Measurements from ENCODE around the gene SYT17. TPM values are rescaled to one million over a fixed set of nuclear protein-coding genes. Genes with fewer than 3 reads are reported as not detected.

Gene SYT17
- total RNA-seq, 1 donor from 2014 or later = 13.3 TPM

- Histone ChIP-seq H3K4me1 (no peaks in the 10 kb centered on the region), H3K36me3 (no peaks in the 10 kb centered on the region), H3K27ac (no peak overlapping the region), H3K4me3 (no peak overlapping the region), H3K27me3 (no peaks in the 10 kb centered on the region), H3K9me3 (no peaks in the 10 kb centered on the region)
- no peak for TF ChIP-seq POLR2AphosphoS5 (IDR thresholded peaks at IDR 0.05; ENCODE audit: insufficient read depth in 1 of 2, low read depth in 1 of 2)
- no peak for TF ChIP-seq POLR2A (IDR thresholded peaks at IDR 0.05)
- no peak for TF ChIP-seq CTCF (IDR thresholded peaks at IDR 0.05)
- intact Hi-C loops (cut with DNase I) = no loop called here
- no peak for DNase-seq (ENCODE audit: extremely low spot score in 2 of 2)
These were observed 42.9 kb downstream of the SYT17 start for GRCh38 chr16:19210968-19211367.

DNA sequence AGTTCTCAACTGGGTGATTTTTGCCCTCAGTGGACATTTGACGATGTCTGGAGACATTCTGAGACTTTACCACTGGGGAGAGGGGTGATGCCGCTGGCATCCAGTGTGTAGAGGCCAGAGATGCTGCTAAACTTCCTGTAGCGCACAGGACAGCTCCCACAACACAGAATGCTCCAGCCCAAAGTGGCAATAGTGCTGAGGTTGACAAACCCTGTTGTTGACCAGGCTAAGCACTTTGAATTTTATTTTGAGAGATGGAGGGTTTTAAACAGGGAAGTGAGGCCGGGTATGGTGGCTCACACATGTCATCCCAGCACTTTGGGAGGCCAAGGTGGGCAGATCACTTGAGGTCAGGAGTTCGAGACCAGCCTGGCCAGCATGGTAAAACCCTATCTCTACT, 44.0 kb downstream of the SYT17 start:
- H3K4me3 ChIP-seq = no peak overlapping the region
- H3K9me3 ChIP-seq = no peaks in the 10 kb centered on the region
- TF ChIP-seq CTCF (IDR thresholded peaks at IDR 0.05) (no peak), POLR2A (IDR thresholded peaks at IDR 0.05) (no peak), POLR2AphosphoS5 (IDR thresholded peaks at IDR 0.05; ENCODE audit: insufficient read depth in 1 of 2, low read depth in 1 of 2) (no peak)
- H3K36me3 ChIP-seq = no peaks in the 10 kb centered on the region
- no peaks in the 10 kb centered on the region for H3K4me1 ChIP-seq
- H3K27me3 ChIP-seq = no peaks in the 10 kb centered on the region
- H3K27ac ChIP-seq = no peak overlapping the region
- intact Hi-C loops (cut with DNase I) = no loop called here
- no peak for DNase-seq (ENCODE audit: extremely low spot score in 2 of 2)

DNA sequence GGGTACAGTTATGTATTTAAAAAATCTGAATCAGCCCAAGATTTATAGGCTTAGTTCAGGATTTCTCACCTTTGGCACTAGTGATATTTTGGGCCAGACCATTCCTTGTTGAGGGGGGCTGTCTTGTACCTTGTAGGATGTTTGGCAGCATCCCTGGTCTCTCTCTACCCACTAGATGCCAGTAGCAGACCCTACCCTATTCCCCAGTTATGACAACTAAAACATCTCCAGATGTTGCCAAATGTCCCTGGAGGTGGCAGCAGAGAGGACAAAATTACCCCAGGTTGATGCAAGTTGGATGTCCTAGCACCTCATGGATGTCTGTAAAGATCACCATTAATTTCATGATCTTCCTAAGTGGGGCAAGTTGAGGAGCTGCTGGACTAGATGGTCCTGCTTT, 45.8 kb downstream of the SYT17 start:
- no peaks in the 10 kb centered on the region for H3K4me1 ChIP-seq
- intact Hi-C loops (cut with DNase I) = no loop called here
- H3K4me3 ChIP-seq = no peak overlapping the region
- no peaks in the 10 kb centered on the region for H3K9me3 ChIP-seq
- H3K27ac ChIP-seq = no peak overlapping the region
- no peaks in the 10 kb centered on the region for H3K36me3 ChIP-seq
- no peaks in the 10 kb centered on the region for H3K27me3 ChIP-seq
- TF ChIP-seq CTCF (IDR thresholded peaks at IDR 0.05) (no peak), POLR2A (IDR thresholded peaks at IDR 0.05) (no peak), POLR2AphosphoS5 (IDR thresholded peaks at IDR 0.05; ENCODE audit: insufficient read depth in 1 of 2, low read depth in 1 of 2) (no peak)
- no peak for DNase-seq (ENCODE audit: extremely low spot score in 2 of 2)

GRCh38 chr16:19215705-19216104, 47.7 kb downstream of the SYT17 start:
- Histone ChIP-seq H3K4me3 (no peak overlapping the region), H3K27me3 (no peaks in the 10 kb centered on the region), H3K36me3 (no peaks in the 10 kb centered on the region), H3K9me3 (no peaks in the 10 kb centered on the region), H3K4me1 (no peaks in the 10 kb centered on the region), H3K27ac (no peak overlapping the region)
- TF ChIP-seq CTCF (IDR thresholded peaks at IDR 0.05) = no peak
- intact Hi-C loops (cut with DNase I) = no loop called here
- DNase-seq (ENCODE audit: extremely low spot score in 2 of 2) = no peak

DNA sequence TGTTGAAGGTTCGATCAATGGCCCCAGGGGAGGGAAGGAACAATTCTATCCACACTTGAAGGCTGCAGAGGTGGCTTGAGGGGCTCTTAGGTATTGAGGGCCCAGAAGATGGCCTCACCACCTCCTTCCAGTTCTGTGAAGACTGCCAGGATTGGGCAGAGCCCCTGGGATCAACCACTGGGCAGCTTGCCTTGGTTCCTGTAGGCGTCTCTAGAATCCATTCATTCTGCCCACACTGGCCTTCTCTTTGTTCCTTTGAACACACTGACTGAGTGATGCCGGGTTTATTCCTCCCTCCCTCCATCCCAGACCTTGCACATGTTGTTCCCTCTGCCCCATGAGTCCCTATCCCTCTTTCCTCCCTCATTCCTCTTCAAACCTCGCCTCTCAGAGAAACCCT, 50.5 kb downstream of the SYT17 start:
- TF ChIP-seq POLR2AphosphoS5 (IDR thresholded peaks at IDR 0.05; ENCODE audit: insufficient read depth in 1 of 2, low read depth in 1 of 2) (no peak), CTCF (IDR thresholded peaks at IDR 0.05) (no peak), POLR2A (IDR thresholded peaks at IDR 0.05) (no peak)
- H3K9me3 ChIP-seq = no peaks in the 10 kb centered on the region
- no peak overlapping the region for H3K27ac ChIP-seq
- no peak for DNase-seq (ENCODE audit: extremely low spot score in 2 of 2)
- no peaks in the 10 kb centered on the region for H3K4me1 ChIP-seq
- intact Hi-C loops (cut with DNase I) = no loop called here
- H3K36me3 ChIP-seq = no peaks in the 10 kb centered on the region
- H3K4me3 ChIP-seq = no peak overlapping the region
- no peaks in the 10 kb centered on the region for H3K27me3 ChIP-seq

All from vagina (tissue), 2 donors.